ENCODE data around the gene HPSE2.

DNA sequence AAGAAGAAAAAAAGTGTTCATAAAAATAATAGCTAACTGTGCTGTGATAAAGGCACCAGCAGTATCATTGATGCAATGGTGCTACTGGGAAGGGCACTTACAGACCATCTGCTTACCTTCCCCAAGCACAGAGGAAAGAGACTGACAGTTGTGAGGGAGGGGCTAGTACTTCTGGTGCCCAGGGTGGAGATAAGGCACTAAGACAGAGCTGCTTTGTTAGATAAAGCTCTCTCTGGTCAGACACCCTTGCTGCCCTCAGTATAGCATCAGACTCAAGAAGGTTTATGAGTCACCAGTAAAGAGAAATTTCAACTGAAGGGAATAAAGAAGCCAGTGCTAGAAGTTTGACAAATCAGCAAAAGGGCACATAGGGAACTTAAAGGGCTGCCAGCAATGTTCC is 325.6 kb downstream of the HPSE2 start:
- no peak for TF ChIP-seq TAF1 (IDR thresholded peaks at IDR 0.05; ENCODE audit: low read depth, low read length)
- no peak for TF ChIP-seq POLR2A (IDR thresholded peaks at IDR 0.05; ENCODE audit: low read depth, low read length)

Data from GM12891 (cell line).